HS-27A (cell line): Measurements from ENCODE around the gene AGBL5.

Source experiments
- DNase-seq: peaks from one replicate; pipeline ENCODE4 v3.0.0-alpha.2; 2012; ENCODE audit warnings: low read depth, missing footprints

Gene AGBL5

DNA sequence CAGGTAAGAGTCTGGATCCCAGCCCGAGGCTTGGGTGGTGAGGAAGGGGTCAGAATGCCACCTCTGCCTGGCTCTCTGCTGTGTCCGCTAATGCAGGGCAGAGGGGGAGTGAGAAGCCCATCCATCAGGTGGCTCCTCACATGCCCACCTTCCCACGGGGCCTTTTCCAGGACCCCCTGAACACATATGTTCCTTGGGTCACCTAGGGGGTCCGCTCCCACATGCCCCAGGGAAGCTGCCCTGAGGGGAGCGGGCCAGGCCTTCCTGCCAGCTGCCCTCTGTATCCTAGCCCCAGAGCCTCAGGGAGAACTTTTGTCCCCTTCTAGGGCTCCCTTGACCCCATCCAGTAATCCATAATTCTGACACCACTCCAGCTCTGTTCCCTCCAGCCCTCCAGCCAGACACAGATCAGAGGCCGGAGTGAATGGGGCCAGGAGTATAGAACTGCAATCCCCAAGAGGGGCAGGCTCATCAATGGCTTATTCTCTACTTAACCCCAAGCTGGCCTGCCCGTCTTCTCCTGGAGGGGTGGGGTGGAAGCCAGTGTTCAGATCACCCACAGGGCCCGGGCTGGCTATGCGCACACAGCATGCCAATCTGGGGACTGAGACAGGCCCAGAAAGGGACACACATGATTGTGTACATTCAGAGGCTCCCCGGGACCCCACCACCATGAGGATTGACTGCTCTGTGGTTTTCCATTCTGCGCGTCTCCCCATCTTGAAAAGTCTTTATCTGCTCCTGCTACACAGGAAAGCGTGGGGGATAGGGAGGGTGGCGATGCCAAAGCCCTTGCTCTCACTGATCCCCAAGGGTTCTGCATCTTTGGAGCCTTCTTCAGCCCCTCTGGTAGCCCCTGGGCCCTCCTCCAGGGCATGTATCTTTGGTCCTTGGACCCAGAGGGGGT, 28.0 kb downstream of the AGBL5 start:
- DNase-seq, result no peak

DNA sequence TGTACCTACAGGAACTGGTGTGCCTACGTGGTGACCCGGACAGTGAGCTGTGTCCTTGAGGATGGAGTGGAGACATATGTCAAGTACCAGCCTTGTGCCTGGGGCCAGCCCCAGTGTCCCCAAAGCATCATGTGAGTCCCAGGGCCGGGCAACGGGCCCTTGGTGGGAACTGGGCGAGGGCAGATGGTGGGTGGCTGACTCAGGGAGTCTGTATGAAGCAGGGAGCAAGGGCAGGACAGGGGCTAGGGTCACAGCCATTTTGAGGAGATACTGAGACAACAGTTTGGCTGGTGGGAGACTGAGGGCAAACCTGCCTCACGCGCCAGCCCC, 28.6 kb downstream of the AGBL5 start:
- no peak for DNase-seq

DNA sequence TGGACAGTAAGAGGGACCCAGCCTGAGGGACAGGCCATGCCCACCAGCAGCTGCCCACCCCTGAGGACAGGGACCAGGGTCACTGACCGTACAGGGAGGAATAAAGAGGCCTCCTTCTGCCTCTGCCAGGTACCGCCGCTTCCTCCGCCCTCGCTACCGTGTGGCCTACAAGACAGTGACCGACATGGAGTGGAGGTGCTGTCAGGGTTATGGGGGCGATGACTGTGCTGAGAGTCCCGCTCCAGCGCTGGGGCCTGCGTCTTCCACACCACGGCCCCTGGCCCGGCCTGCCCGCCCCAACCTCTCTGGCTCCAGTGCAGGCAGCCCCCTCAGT, 29.1 kb downstream of the AGBL5 start:
- no peak for DNase-seq

DNA sequence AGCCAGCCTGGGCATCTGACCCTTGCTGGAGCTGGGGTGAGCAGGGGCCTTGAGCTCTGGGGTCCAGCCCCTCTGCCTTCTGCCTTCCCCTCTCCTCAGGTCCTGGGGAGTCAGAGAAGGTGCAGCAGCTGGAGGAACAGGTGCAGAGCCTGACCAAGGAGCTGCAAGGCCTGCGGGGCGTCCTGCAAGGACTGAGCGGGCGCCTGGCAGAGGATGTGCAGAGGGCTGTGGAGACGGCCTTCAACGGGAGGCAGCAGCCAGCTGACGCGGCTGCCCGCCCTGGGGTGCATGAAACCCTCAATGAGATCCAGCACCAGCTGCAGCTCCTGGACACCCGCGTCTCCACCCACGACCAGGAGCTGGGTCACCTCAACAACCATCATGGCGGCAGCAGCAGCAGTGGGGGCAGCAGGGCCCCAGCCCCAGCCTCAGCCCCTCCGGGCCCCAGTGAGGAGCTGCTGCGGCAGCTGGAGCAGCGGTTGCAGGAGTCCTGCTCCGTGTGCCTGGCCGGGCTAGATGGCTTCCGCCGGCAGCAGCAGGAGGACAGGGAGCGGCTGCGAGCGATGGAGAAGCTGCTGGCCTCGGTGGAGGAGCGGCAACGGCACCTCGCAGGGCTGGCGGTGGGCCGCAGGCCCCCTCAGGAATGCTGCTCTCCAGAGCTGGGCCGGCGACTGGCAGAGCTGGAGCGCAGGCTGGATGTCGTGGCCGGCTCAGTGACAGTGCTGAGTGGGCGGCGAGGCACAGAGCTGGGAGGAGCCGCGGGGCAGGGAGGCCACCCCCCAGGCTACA, 30.7 kb downstream of the AGBL5 start:
- no peak for DNase-seq

DNA sequence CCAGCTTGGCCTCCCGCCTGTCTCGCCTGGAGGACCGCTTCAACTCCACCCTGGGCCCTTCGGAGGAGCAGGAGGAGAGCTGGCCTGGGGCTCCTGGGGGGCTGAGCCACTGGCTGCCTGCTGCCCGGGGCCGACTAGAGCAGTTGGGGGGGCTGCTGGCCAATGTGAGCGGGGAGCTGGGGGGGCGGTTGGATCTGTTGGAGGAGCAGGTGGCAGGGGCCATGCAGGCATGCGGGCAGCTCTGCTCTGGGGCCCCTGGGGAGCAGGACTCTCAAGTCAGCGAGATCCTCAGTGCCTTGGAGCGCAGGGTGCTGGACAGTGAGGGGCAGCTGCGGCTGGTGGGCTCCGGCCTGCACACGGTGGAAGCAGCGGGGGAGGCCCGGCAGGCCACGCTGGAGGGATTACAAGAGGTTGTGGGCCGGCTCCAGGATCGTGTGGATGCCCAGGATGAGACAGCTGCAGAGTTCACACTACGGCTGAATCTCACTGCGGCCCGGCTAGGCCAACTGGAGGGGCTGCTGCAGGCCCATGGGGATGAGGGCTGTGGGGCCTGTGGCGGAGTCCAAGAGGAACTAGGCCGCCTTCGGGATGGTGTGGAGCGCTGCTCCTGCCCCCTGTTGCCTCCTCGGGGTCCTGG, 31.4 kb downstream of the AGBL5 start:
- no peak for DNase-seq

DNA sequence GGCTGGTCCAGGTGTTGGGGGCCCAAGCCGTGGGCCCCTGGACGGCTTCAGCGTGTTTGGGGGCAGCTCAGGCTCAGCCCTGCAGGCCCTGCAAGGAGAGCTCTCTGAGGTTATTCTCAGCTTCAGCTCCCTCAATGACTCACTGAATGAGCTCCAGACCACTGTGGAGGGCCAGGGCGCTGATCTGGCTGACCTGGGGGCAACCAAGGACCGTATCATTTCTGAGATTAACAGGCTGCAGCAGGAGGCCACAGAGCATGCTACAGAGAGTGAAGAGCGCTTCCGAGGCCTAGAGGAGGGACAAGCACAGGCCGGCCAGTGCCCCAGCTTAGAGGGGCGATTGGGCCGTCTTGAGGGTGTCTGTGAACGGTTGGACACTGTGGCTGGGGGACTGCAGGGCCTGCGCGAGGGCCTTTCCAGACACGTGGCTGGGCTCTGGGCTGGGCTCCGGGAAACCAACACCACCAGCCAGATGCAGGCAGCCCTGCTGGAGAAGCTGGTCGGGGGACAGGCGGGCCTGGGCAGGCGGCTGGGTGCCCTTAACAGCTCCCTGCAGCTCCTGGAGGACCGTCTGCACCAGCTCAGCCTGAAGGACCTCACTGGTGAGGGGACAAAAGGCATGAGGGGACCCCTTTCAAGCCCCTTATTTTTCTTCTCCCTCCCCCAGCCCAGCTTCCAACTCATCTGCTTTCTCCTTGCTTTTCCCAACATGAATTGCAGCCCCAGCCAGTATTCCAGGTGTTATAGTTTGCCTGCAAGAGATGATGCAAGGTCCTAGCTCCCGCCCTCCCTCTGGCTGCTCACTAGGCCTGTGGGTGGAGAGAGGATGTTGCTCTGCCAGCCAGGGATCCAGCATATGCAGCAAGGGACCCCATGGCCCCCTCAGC, 32.2 kb downstream of the AGBL5 start:
- DNase-seq, result no peak

DNA sequence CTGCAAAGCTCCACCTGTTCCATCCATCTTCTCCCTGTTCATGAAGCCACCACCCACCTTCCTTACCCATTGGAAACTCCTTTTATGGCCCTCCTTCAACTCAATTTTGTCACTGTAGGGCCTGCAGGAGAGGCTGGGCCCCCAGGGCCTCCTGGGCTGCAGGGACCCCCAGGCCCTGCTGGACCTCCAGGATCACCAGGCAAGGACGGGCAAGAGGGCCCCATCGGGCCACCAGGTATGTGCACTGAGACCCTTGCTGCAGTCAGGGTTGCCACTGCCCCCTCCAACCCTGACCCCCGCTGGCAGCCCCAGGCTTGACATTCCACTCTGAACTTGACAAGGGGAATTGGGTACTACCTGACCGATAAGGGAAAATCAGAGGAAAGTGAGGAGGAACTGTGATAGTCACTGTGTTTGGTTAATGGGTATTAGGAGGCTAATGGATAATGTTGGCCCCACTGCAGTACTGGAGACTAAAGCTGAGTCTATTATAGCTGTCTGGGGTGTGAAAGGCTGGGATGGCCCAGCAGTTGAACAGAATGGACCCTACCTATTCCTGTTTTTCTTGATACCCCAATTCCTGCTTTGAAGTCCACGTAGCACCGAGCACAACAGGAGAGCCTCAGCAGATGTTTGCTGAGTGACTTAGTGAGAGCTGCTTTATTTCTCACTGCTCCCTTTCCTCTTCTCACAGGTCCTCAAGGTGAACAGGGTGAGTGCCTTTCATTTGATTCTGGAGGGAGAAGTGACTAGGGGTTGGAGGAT, 33.0 kb downstream of the AGBL5 start:
- no peak for DNase-seq

DNA sequence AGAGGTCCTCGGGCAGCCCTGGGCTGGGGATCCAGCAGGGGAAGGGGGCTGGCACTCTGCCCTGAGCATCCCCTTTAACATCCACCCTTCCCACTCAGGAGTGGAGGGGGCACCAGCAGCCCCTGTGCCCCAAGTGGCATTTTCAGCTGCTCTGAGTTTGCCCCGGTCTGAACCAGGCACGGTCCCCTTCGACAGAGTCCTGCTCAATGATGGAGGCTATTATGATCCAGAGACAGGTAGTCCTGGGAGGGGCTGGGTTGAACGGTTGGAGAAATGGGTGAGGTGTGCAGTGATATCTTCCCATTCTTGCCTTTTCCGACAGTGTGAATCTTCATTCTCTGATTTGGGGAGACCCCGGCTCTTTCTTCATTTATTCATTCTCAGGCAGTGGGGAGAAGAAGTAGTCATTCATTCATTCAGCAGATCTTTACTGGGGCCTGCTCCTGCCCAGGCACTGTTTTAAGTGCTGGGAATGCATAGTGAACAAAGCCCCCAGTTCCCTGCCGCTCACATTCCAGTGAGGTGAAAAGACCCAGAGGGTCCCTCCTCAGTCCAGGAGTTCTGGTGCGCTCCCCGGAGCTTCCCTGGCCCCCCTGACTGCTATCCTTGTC, 33.7 kb downstream of the AGBL5 start:
- DNase-seq, result no peak

DNA sequence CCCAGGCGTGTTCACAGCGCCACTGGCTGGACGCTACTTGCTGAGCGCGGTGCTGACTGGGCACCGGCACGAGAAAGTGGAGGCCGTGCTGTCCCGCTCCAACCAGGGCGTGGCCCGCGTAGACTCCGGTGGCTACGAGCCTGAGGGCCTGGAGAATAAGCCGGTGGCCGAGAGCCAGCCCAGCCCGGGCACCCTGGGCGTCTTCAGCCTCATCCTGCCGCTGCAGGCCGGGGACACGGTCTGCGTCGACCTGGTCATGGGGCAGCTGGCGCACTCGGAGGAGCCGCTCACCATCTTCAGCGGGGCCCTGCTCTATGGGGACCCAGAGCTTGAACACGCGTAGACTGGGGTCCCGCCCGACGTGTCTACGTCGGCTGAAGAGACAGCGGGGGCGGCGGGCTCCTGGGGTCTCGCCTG, 34.2 kb downstream of the AGBL5 start:
- no peak for DNase-seq

DNA sequence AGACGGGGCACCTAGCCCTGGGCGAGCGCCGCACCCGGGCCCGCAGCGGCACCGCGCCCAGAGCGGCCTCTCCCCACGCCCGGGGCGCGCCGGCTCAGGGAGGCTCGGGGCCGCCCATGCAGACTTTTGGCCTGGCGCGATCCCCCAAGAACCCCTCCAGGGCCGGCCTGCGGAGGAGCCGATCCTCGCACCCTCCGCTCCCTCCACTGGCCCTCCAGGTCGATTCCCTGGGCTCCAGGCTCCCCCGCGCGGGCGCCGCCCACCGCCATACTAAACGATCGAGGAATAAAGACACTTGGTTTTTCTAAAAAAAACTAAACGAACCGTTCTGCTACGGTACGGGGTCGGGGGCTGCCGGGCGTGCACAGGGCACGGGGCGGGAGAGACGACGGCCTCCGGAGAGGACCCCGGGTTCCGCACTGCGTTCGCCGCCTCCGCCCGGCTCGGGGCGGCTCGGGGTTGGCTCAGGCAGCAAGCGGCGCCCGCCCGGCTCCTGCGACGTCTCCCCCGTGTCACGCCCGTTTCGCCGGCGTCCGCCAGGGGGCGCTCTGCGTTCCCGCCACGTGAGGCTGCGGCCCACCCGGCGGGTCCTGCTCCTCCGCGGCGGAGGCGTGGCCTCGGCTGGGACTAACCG, 34.7 kb downstream of the AGBL5 start:
- DNase-seq, result peak; percentile 58

DNA sequence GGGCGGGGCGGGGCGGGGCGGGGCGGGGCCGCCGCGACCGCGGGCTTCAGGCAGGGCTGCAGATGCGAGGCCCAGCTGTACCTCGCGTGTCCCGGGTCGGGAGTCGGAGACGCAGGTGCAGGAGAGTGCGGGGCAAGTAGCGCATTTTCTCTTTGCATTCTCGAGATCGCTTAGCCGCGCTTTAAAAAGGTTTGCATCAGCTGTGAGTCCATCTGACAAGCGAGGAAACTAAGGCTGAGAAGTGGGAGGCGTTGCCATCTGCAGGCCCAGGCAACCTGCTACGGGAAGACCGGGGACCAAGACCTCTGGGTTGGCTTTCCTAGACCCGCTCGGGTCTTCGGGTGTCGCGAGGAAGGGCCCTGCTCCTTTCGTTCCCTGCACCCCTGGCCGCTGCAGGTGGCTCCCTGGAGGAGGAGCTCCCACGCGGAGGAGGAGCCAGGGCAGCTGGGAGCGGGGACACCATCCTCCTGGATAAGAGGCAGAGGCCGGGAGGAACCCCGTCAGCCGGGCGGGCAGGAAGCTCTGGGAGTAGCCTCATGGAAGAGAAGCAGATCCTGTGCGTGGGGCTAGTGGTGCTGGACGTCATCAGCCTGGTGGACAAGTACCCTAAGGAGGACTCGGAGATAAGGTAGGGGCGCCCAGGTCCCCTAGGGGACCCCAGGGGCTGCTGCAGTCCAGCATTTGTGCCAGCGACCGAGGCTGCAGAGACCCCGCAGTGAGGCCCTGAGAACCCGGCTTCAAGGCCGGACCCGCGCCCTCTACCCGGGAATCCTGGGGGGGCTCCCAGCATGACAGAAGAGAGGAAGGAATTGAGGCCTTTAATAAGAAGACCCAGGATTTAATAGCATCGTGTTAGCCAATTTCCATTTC, 35.5 kb downstream of the AGBL5 start, which contains the start of gene KHK:
KHK (plus strand) TSS at position 49 of the 870 bp plus-strand sequence; CDS start at position 537, 488 bp downstream.
- no peak for DNase-seq

DNA sequence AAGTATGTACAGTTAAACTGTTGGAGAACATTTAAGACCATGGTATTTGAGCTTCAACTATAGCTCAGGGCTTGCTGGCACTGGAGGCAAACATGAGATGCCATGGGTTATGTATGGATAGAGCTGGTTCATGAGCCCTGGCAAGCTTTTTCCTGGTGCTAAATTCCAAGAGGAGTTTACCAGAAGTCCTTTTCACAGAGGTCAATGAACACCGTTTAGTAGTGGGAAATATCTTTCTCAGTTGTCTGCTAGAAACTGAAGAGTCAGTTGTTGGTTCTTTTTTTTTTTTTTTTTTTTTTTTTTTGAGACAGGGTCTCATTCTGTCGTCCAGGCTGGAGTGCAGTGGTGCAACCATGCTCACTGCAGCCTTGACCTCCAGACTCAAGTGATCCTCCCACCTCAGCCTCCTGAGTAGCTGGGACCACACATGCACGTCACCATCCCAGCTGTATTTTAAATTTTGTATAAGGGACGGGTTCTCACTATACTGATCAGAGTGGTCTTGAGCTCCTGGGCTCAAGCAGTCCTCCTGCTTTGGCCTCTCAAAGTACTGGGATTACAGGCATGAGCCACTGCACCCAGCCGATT, 36.4 kb downstream of the AGBL5 start:
- DNase-seq, result no peak

DNA sequence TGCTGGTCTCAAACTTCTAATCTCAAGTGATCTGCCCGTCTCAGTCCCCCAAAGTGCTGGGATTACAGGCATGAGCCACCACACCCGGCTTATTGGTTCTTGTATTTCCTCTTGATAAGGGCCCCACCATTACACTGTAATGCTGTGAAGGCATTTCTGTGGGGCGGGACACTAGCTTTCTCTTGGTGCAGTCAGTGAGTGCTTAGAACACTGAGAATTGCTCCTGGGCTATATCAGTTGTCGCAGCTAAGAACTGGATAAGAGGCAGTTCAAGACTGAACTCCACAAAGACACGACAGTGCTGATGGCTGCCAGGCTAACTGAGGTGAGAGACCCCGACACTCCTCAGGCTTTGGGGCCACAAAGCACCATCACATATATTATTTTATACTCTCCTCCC, 37.2 kb downstream of the AGBL5 start:
- no peak for DNase-seq

DNA sequence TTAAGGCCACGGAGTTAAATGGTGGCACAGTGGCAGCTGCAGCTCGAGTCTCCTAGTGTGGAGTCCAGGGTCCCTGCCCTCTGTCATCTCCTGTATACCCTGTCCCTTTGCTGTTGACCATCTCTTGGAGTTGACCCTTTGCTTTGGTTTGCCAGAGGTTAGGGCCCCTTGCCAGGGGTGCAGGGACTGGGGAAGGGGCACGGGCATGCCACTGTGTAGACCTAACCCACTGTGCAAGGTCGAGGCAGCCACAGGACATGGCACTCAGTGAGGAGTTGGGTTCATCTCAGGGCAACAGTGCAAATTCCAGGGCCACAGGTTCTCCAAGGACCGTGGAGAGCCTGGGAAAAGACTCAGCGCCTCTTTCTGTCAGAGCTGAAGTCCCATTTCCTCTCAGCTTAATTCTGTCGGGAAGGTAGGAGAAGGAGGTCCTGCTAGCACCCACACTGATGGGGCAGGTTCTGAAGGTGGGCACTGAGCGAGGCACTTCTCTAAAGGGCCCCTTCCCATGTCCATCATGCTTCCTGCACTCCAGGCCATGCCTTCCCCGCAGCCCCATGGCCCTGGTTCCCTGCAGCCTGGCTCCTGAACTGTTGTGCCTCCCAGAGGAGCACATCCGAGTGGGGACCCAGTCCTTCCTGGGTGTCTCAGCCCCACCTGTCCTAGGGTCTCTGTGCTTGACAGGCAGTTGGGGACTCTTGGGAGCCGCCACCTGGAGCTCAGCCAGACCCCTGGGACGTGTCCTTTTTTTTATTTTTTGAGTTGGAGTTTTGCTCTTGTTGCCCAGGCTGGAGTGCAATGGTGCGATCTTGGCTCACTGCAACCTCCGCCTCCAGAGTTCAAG, 37.9 kb downstream of the AGBL5 start:
- no peak for DNase-seq

DNA sequence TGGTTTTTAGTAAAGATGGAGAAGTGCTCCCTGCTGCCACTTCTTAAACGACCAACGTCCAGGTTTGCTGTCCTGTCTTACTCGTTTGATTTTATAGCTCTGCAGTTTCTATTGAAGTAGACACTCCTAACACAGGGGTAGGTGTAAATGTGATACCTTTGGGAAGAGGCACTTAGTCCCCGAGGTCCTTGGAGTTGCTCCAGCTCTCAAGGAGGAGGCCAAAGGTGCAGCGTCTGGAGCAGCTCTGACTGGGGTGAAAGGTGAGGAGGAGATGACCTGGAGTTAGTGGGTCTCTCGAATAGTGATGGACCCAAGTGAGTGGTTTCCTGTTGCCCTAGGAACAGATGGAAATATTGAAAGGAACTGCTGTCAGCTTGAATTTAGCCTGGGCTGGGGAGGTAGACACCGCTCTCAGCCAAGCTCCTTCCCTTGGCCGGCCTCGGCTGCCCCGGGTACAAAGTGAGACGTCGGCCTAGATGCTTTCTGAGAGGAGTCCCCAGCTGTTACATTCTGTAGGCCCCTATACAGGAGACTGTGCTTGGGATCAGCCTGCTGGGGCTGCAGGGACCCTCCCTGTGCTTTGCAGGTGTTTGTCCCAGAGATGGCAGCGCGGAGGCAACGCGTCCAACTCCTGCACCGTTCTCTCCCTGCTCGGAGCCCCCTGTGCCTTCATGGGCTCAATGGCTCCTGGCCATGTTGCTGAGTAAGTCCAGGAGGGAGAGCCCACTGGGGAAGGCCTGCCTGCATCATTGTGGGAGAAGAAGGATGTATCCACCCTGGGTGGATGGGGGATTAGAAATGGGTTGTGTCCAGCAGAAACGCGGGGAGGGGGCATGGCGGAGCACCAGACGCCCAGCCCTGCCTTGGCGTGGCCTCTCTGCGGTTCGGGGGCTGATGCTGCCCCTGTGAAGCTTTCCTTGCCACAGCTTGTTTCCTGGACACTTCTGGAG, 40.6 kb downstream of the AGBL5 start:
- no peak for DNase-seq

DNA sequence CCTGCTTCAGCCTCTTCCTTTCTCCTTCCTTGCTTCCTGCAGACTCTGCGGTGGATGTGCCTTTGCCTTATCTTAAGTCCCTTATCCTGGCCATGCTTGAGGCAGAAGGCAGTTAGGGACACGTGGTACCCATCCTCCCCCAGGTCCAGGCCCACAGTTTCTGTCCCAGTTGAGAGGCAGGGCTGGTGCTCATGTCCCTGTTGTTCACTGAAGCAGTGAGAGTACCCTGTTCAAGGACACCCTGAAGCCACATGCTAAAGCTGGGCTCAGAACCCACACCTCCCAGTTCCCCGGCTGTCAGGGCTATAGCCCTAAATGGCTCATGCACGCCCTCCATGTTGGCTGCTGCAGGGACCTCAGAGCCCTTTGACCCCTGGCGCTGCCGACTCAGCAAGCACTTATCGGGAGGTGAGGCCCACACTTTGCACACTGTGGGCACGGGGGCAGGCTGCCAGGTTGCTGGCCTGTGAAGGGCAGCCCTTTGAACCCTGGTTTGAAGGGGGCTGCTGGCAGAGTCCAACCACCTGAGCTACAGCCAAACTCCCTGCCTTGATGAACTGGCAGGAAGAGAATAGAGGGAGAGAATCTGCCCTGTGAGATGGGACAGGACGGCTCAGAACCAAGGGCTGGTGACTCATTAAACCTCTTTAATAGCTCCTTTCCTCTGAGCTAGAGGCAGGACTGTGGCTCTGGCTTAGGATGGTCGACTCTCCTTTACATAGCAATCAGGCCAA, 41.4 kb downstream of the AGBL5 start:
- no peak for DNase-seq
